HK-2 (cell line): ENCODE data around the gene DLGAP1.

Experiments used
- DNase-seq: peaks from one replicate; pipeline ENCODE4 v3.0.0-alpha.2; 2018; ENCODE audit not compliant: unreplicated experiment

DLGAP1 gene

GRCh38 chr18:3538954-3539617, 916.0 kb downstream of the DLGAP1 start:
- no peak for DNase-seq

GRCh38 chr18:3538456-3538855, 916.7 kb downstream of the DLGAP1 start:
- no peak for DNase-seq

- DNase-seq = no peak
Measured at GRCh38 chr18:3530807-3531206, 924.3 kb downstream of the DLGAP1 start.

GRCh38 chr18:3529601-3530000, 925.5 kb downstream of the DLGAP1 start:
- no peak for DNase-seq

GRCh38 chr18:3529077-3529476, 926.0 kb downstream of the DLGAP1 start:
- no peak for DNase-seq

GRCh38 chr18:3528231-3528630, 926.9 kb downstream of the DLGAP1 start:
- DNase-seq = no peak

GRCh38 chr18:3526421-3527354, 928.4 kb downstream of the DLGAP1 start:
- DNase-seq = no peak

GRCh38 chr18:3525870-3526420, 929.2 kb downstream of the DLGAP1 start:
- no peak for DNase-seq

- DNase-seq = no peak
Measured at GRCh38 chr18:3524706-3525105, 930.4 kb downstream of the DLGAP1 start.

GRCh38 chr18:3520230-3521085, 934.6 kb downstream of the DLGAP1 start:
- no peak for DNase-seq

GRCh38 chr18:3514312-3515216, 940.5 kb downstream of the DLGAP1 start:
- no peak for DNase-seq

- DNase-seq = no peak
Measured at GRCh38 chr18:3513481-3513880, 941.6 kb downstream of the DLGAP1 start.

- DNase-seq = no peak
Measured at GRCh38 chr18:3511980-3512379, 943.1 kb downstream of the DLGAP1 start.

GRCh38 chr18:3510896-3511295, 944.2 kb downstream of the DLGAP1 start:
- no peak for DNase-seq

- no peak for DNase-seq
Measured at GRCh38 chr18:3510024-3510423, 945.1 kb downstream of the DLGAP1 start.

GRCh38 chr18:3508576-3509549, 946.2 kb downstream of the DLGAP1 start:
- DNase-seq = no peak

- no peak for DNase-seq
Measured at GRCh38 chr18:3504637-3505036, 950.5 kb downstream of the DLGAP1 start.

GRCh38 chr18:3502650-3503049, 952.5 kb downstream of the DLGAP1 start:
- DNase-seq = no peak

- no peak for DNase-seq
Measured at GRCh38 chr18:3500016-3500415, 955.1 kb downstream of the DLGAP1 start.

- DNase-seq = no peak
Measured at GRCh38 chr18:3499501-3499900, 955.6 kb downstream of the DLGAP1 start.
